ENCODE data around the gene CCDC174. TPM values are rescaled to one million over a fixed set of nuclear protein-coding genes. Genes with fewer than 3 reads are reported as not detected.

The CCDC174 gene
- total RNA-seq, 5 donors from 2014 or later (not counting 1 experiment from before 2014, with no cell fraction given) = 36.1 to 48.9 (median 40.6) TPM

DNA sequence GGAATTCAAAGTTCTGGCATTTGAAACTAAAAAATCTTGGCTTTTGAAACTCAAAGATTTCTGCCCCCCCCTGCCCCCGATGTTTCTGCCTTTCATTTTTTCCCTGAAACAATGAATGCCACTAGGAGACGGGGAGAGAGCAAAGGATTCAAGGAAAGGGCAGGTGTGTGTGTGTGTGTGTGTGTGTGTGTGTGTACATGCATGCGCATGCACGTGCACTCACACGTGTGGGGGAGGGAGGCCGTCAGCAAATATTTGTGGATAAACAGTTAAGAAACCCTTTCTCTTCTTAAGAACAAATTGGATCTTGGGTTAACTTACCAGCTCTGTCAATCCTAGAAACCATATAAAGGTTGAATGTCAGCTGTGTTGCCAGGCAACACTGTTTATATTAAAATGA is 29.2 kb upstream of the CCDC174 start:
- no peaks in the 10 kb centered on the region for H3K4me1 Mint-ChIP-seq
- POLR2A ChIA-PET = interaction anchor here in 1 of 2 donors (0.7 kb wide), 1 partner anchor 104 kb away, joined by 3 read pairs; no protein-coding TSS in a partner anchor
- H3K4me1 ChIP-seq (ENCODE audit: control insufficient read depth in 1 of 2, extremely low read depth in 1 of 2, insufficient read depth in 2 of 2, low read length in 2 of 2) = no peaks in the 10 kb centered on the region
- DNase-seq (no peak), ATAC-seq (replicated peaks in 1 of 4) (no peak)
- H3K9me3 ChIP-seq = no peaks in the 10 kb centered on the region
- no peak overlapping the region for H3K4me3 Mint-ChIP-seq
- H3K4me3 ChIP-seq (ENCODE audit: control insufficient read depth in 1 of 2, extremely low read depth in 1 of 2, low read length in 1 of 2) = no peak overlapping the region
- peaks cover 5 to 24% of the 10 kb centered on the region in 2 experiments for H3K27me3 ChIP-seq (replicated peaks in 1 of 2; ENCODE audit: control insufficient read depth in 2 of 2, extremely low read depth in 1 of 2, insufficient read depth in 2 of 2, low read length in 1 of 2)
- peaks cover 14 to 21% of the 10 kb centered on the region in 2 donors for H3K27me3 Mint-ChIP-seq
- H3K27ac Mint-ChIP-seq = no peak overlapping the region
- no peaks in the 10 kb centered on the region for H3K9me3 Mint-ChIP-seq
- WGBS (ENCODE audit: insufficient coverage) = no CpG with 5 or more reads among the region's 6 CpGs
- no peaks in the 10 kb centered on the region for H3K36me3 Mint-ChIP-seq
- CTCF ChIA-PET = no interaction called here
- H3K27ac ChIP-seq (ENCODE audit: low read length) = no peak overlapping the region
- no peaks in the 10 kb centered on the region for H3K36me3 ChIP-seq (ENCODE audit: control insufficient read depth in 2 of 2, extremely low read depth in 1 of 2, insufficient read depth in 1 of 2, low read length in 1 of 2)

DNA sequence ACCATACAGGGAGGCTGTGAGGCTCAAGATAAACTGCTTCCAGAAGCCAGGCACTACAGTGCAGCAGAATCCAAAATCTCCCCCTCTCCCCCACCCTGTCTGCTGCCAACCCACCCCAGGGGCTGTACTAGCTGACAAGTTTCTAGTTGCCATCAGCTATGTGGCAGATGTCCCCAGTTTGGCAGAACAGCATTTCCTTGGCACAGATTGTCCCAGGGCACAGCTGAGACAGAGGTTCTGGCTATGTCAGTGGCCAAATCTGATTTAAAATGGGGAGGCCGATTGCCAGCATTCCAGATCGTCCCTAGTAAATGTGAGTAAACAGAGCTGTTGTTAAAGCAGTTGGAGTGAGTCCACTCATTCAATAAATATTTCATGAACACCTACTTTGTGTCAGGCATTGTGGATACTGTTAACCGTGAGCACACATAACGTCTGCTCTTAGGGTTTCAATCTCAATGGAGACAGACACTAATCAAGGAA is 28.0 kb upstream of the CCDC174 start:
- no peak for ATAC-seq (replicated peaks in 1 of 4)
- H3K27ac Mint-ChIP-seq = no peak overlapping the region
- no peaks in the 10 kb centered on the region for H3K9me3 ChIP-seq
- H3K36me3 Mint-ChIP-seq = no peaks in the 10 kb centered on the region
- no peaks in the 10 kb centered on the region for H3K4me1 Mint-ChIP-seq
- no peak for DNase-seq
- H3K27me3 Mint-ChIP-seq = peaks cover 16 to 19% of the 10 kb centered on the region in 2 donors
- no peaks in the 10 kb centered on the region for H3K9me3 Mint-ChIP-seq
- no peak overlapping the region for H3K4me3 ChIP-seq (ENCODE audit: control insufficient read depth in 1 of 2, extremely low read depth in 1 of 2, low read length in 1 of 2)
- WGBS (ENCODE audit: insufficient coverage) = no CpG with 5 or more reads among the region's 4 CpGs
- no peaks in the 10 kb centered on the region for H3K4me1 ChIP-seq (ENCODE audit: control insufficient read depth in 1 of 2, extremely low read depth in 1 of 2, insufficient read depth in 2 of 2, low read length in 2 of 2)
- POLR2A ChIA-PET = no interaction called here
- peaks cover 0 to 23% of the 10 kb centered on the region in 2 experiments for H3K27me3 ChIP-seq (replicated peaks in 1 of 2; ENCODE audit: control insufficient read depth in 2 of 2, extremely low read depth in 1 of 2, insufficient read depth in 2 of 2, low read length in 1 of 2)
- H3K36me3 ChIP-seq (ENCODE audit: control insufficient read depth in 2 of 2, extremely low read depth in 1 of 2, insufficient read depth in 1 of 2, low read length in 1 of 2) = no peaks in the 10 kb centered on the region
- H3K27ac ChIP-seq (ENCODE audit: low read length) = no peak overlapping the region
- H3K4me3 Mint-ChIP-seq = no peak overlapping the region
- CTCF ChIA-PET = no interaction called here

DNA sequence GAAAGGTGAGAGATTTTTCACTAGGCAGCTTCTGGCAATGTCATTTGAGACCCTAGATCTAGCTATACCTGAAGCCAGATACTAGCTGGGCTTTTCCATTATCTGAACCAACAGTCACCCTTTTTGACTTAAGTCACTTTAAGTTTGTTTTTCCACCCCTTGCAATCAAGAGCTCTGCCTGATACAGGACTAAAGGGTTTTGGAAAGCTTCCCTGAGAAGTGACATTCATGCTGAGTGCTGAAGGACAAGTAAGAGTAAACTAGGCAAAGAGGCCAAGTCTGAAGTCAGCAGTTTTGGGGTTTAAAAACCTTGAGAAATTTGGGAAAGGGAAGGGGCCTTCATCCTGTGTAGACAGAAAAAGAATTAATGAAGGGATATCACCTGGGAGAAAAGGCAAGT is 27.1 kb upstream of the CCDC174 start:
- Histone ChIP-seq H3K9me3 (no peaks in the 10 kb centered on the region), H3K27ac (ENCODE audit: low read length) (no peak overlapping the region), H3K4me3 (ENCODE audit: control insufficient read depth in 1 of 2, extremely low read depth in 1 of 2, low read length in 1 of 2) (no peak overlapping the region), H3K36me3 (ENCODE audit: control insufficient read depth in 2 of 2, extremely low read depth in 1 of 2, insufficient read depth in 1 of 2, low read length in 1 of 2) (no peaks in the 10 kb centered on the region), H3K4me1 (ENCODE audit: control insufficient read depth in 1 of 2, extremely low read depth in 1 of 2, insufficient read depth in 2 of 2, low read length in 2 of 2) (no peaks in the 10 kb centered on the region), H3K27me3 (replicated peaks in 1 of 2; ENCODE audit: control insufficient read depth in 2 of 2, extremely low read depth in 1 of 2, insufficient read depth in 2 of 2, low read length in 1 of 2) (peaks cover 0 to 26% of the 10 kb centered on the region in 2 experiments)
- no peak overlapping the region for H3K4me3 Mint-ChIP-seq
- ATAC-seq (replicated peaks in 1 of 4) = no peak
- ChIA-PET POLR2A (no interaction called here), CTCF (no interaction called here)
- H3K27ac Mint-ChIP-seq = no peak overlapping the region
- no peaks in the 10 kb centered on the region for H3K9me3 Mint-ChIP-seq
- no peaks in the 10 kb centered on the region for H3K4me1 Mint-ChIP-seq
- H3K27me3 Mint-ChIP-seq = peaks cover 14 to 15% of the 10 kb centered on the region in 2 donors
- DNase-seq = no peak
- no peaks in the 10 kb centered on the region for H3K36me3 Mint-ChIP-seq

DNA sequence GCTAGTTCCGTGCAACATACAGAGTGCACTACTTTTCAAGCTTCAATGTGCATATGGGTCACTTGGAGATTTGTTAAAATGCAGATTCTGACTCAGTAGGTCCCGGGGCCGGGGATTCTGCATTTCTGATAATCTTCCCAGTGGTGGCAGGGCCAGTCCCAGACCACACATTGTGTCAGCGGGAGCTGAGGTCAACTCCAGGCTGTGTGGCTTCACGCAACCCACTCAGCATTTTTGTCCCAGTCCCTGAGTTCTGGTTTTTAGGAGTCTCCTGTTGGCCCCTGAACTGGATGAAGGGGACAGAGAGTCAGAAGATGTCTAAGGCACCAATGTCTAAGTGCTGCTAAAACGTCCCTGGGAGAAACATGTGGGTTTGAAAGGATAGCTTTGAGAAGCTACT is 26.1 kb upstream of the CCDC174 start:
- ATAC-seq (replicated peaks in 1 of 4) = no peak
- Histone ChIP-seq H3K36me3 (ENCODE audit: control insufficient read depth in 2 of 2, extremely low read depth in 1 of 2, insufficient read depth in 1 of 2, low read length in 1 of 2) (no peaks in the 10 kb centered on the region), H3K4me3 (ENCODE audit: control insufficient read depth in 1 of 2, extremely low read depth in 1 of 2, low read length in 1 of 2) (no peak overlapping the region), H3K27ac (ENCODE audit: low read length) (no peak overlapping the region), H3K9me3 (no peaks in the 10 kb centered on the region), H3K4me1 (ENCODE audit: control insufficient read depth in 1 of 2, extremely low read depth in 1 of 2, insufficient read depth in 2 of 2, low read length in 2 of 2) (no peaks in the 10 kb centered on the region), H3K27me3 (replicated peaks in 1 of 2; ENCODE audit: control insufficient read depth in 2 of 2, extremely low read depth in 1 of 2, insufficient read depth in 2 of 2, low read length in 1 of 2) (peaks cover 0 to 21% of the 10 kb centered on the region in 2 experiments)
- H3K27ac Mint-ChIP-seq = no peak overlapping the region
- H3K27me3 Mint-ChIP-seq = peaks cover 15 to 18% of the 10 kb centered on the region in 2 donors
- no peaks in the 10 kb centered on the region for H3K4me1 Mint-ChIP-seq
- DNase-seq = no peak
- 68% methylated on average over 3 of the region's 6 CpGs for WGBS (ENCODE audit: insufficient coverage)
- H3K36me3 Mint-ChIP-seq = no peaks in the 10 kb centered on the region
- H3K9me3 Mint-ChIP-seq = no peaks in the 10 kb centered on the region
- ChIA-PET POLR2A (interaction anchor here in 1 of 2 donors (0.6 kb wide), 1 partner anchor 66 kb away, joined by 6 read pairs; no protein-coding TSS in a partner anchor), CTCF (interaction anchor here in 1 of 2 donors (0.5 kb wide), 1 partner anchor 13 kb away, joined by 3 read pairs; no protein-coding TSS in a partner anchor)
- no peak overlapping the region for H3K4me3 Mint-ChIP-seq

DNA sequence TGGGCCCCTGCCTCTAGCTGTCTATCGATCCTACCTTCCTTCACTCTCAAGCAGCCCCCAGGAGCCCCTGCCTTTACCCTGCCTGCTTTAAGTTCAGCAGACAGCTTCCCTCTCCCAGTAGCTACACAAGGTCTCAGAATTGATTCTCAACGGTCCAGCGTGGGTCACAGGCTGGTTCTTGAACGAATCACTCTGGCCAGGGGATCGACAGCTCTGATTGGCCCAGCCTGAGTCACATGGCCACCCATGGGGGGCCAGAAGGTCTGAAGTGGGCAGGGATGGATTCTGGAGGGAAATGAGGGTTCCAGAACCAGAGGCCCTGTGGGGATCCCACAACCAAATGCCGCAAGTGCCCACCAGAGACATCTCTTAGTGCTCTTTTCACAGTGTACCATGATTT is 23.7 kb upstream of the CCDC174 start:
- Histone ChIP-seq H3K4me3 (ENCODE audit: control insufficient read depth in 1 of 2, extremely low read depth in 1 of 2, low read length in 1 of 2) (no peak overlapping the region), H3K27ac (ENCODE audit: low read length) (no peak overlapping the region), H3K27me3 (replicated peaks in 1 of 2; ENCODE audit: control insufficient read depth in 2 of 2, extremely low read depth in 1 of 2, insufficient read depth in 2 of 2, low read length in 1 of 2) (peaks cover 0 to 25% of the 10 kb centered on the region in 2 experiments), H3K9me3 (no peaks in the 10 kb centered on the region), H3K36me3 (ENCODE audit: control insufficient read depth in 2 of 2, extremely low read depth in 1 of 2, insufficient read depth in 1 of 2, low read length in 1 of 2) (no peaks in the 10 kb centered on the region), H3K4me1 (ENCODE audit: control insufficient read depth in 1 of 2, extremely low read depth in 1 of 2, insufficient read depth in 2 of 2, low read length in 2 of 2) (no peaks in the 10 kb centered on the region)
- Mint-ChIP-seq H3K4me1 (no peaks in the 10 kb centered on the region), H3K9me3 (no peaks in the 10 kb centered on the region), H3K27ac (no peak overlapping the region), H3K27me3 (peaks cover 15 to 18% of the 10 kb centered on the region in 2 donors), H3K4me3 (no peak overlapping the region), H3K36me3 (no peaks in the 10 kb centered on the region)
- WGBS (ENCODE audit: insufficient coverage) = 87% methylated on average over 3 of the region's 6 CpGs
- ATAC-seq (replicated peaks in 1 of 4) (no peak), DNase-seq (no peak)
- CTCF ChIA-PET = interaction anchor here in 1 of 2 donors (0.6 to 1.0 kb wide), 2 partner anchors 296 to 297 kb away, joined by 4 to 8 read pairs; no protein-coding TSS in a partner anchor
- POLR2A ChIA-PET = no interaction called here

DNA sequence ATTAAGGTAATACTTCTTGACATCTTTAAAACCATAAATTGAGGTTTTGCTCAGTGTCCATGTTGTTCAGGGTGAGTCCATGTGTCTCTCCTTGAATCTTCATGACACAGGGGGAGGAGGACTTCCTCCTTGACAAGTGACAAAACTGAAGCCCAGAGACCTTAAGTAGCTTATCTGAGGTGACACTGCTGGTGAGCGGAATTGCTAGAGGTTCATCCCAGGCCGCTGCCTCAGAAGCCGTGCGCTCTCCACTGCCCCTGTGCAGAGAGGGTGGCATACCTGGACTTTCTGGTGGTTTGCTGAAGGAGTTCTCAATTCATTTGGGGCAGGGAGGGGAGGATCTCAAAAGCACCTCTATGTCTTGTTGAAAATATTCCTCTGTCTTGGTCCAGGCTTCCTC is 23.2 kb upstream of the CCDC174 start:
- Histone ChIP-seq H3K27ac (ENCODE audit: low read length) (no peak overlapping the region), H3K4me1 (ENCODE audit: control insufficient read depth in 1 of 2, extremely low read depth in 1 of 2, insufficient read depth in 2 of 2, low read length in 2 of 2) (no peaks in the 10 kb centered on the region), H3K9me3 (no peaks in the 10 kb centered on the region), H3K27me3 (replicated peaks in 1 of 2; ENCODE audit: control insufficient read depth in 2 of 2, extremely low read depth in 1 of 2, insufficient read depth in 2 of 2, low read length in 1 of 2) (peaks cover 0 to 26% of the 10 kb centered on the region in 2 experiments), H3K4me3 (ENCODE audit: control insufficient read depth in 1 of 2, extremely low read depth in 1 of 2, low read length in 1 of 2) (no peak overlapping the region), H3K36me3 (ENCODE audit: control insufficient read depth in 2 of 2, extremely low read depth in 1 of 2, insufficient read depth in 1 of 2, low read length in 1 of 2) (no peaks in the 10 kb centered on the region)
- ATAC-seq (replicated peaks in 1 of 4) (no peak), DNase-seq (no peak)
- Mint-ChIP-seq H3K36me3 (no peaks in the 10 kb centered on the region), H3K4me1 (no peaks in the 10 kb centered on the region), H3K9me3 (no peaks in the 10 kb centered on the region), H3K4me3 (no peak overlapping the region), H3K27me3 (peaks cover 15 to 18% of the 10 kb centered on the region in 2 donors), H3K27ac (no peak overlapping the region)
- WGBS (ENCODE audit: insufficient coverage) = 72% methylated on average over 3 of the region's 4 CpGs
- CTCF ChIA-PET = interaction anchor here in 1 of 2 donors (0.6 kb wide), 1 partner anchor 296 kb away, joined by 8 read pairs; no protein-coding TSS in a partner anchor
- POLR2A ChIA-PET = interaction anchor here in 1 of 2 donors (0.5 kb wide), 1 partner anchor 22 kb away, joined by 4 read pairs; no protein-coding TSS in a partner anchor

Measured in T-cell (primary cell).